HG02884 (cell line): ENCODE measurements around the gene TBCB.
"Not testable (repeated sequence)": the region's sequence is repeated elsewhere in the genome, so short reads cannot be mapped to it uniquely, and the experiment has no call there.

Experiments used
- ATAC-seq: cut with Tn5 transposase; IDR thresholded peaks from one replicate; pipeline ENCODE4 v1.9.1; 2021; ENCODE audit warnings: mild to moderate bottlenecking, moderate library complexity; ENCODE audit not compliant: unreplicated experiment

Gene TBCB

DNA sequence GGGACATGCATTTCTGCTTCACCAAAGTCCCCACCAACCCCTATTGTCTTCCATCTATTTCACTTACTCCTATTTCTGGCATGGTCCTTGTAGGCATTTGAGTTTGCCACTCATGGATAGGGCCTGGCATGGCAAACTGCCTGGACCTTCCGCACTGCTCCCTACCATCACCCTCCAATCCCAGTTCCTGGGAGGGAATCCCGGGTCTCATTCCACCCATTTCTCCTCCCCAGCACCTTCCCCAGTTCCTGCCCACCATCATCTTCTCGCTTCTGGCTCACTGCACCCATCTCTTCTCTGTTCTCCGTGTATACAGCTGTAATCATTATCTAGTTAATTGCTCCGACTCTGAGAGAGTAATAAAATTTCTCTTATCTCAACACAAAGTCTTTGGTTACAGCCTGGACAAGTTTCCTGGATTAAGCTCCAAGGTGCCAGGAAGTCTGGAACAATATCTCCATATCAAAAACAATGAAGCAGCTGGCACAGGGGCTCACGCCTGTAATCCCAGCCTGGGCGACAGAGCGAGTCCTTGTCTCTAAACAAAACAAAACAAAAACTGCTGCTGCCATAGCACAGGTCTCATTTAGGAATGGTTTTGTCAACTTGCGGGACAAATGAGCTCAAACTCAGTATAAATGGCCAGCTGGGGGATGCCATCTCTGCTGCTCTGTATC, 54.0 kb downstream of the TBCB start:
- no peak for ATAC-seq

DNA sequence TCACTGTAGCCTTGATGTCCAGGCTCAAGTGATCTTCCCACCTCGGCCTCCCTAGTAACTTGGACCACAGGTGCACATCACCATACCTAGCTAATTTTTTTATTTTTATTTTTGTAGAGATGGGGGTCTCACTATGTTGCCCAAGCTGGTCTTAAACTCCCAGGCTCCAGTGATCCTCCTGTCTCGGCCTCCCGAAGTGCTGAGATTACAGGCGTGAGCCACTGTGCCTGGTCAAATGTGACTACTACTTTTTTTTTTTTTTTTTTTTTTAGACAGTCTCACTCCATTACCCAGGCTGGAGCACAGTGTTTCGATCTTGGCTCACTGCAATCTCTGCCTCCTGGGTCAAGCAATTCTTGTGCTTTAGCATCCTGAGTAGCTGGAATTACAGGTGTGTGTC, 57.6 kb downstream of the TBCB start:
- no peak for ATAC-seq

DNA sequence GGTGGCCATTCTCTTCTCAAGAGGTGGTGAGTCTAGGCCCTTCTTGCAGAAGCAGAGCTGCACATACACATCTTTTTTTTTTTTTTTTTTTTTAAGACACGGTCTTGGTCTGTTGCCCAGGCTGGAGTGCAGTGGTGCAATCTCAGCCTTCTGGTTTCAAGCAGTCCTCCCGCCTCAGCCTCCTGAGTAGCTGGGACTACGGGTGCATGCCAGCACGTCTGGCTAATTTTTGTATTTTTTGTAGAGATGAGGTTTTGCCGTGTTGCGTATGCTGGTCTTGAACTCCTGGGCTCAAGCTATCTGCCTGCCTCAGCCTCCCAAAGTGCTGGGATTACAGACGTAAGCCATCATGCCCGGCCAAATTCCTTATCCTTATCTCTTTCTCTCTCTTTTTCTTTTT, 58.6 kb downstream of the TBCB start:
- ATAC-seq, result not testable (repeated sequence)
